ENCODE results near the gene OARD1. TPM values are rescaled to one million over a fixed set of nuclear protein-coding genes. Genes with fewer than 3 reads are reported as not detected.
A peak's percentile ranks its signal among the peaks of the same experiment; 100 is the strongest.

OARD1 gene
- total RNA-seq, 1 experiment from 2014 or later = 35.0 TPM

DNA sequence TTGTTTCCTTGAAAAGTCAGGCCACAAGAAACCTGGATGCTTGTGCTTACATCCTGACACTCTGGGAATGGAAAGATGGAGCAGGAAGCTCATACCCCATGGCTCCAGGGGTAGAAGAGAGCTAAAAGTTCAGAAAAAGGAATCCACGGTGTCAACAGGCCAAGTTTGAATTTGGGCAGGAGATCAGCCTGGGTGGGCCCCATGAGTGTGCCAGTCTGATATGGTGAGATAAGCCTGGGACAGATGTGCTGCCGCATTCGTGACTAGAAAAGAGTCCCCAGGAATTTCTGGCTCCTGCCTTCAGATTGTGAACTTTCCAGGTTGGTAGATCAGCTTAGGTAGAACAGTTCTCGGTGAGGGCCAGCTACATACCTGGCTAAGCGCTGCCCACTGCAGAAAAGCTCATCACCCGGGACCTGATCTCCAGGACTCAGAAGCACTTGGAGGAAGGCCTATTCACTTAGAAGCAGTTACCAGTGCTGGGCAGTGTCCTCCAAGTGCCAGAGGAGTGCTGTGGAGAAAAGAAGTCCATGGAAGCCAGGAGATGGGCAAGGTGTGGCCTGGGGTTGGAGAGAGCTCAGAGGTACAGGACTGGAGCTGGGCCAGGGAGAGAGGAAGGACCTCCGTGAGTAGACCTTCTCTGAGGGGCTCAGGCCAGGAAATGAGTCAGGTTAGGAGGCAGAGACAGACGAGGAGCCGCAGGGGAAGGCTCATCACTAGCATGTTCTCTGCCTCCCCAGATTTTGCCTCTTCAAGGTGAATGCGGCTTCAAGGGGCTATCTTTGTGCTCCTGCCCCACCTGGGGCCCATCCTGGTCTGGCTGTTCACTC is 29.7 kb downstream of the OARD1 start, which contains the start of gene TSPO2:
Gene TSPO2, plus strand, starts transcription at position 242 of the 830 bp plus-strand sequence. Its CDS starts 519 bp downstream, at position 761.
- no peak within 1 kb of the TSS for H3K27ac ChIP-seq
- no peaks in the 10 kb centered on the region for H3K9me3 ChIP-seq (ENCODE audit: insufficient read depth, low read depth)
- no TSS peak for BruUV-seq (replicated peaks)
- no peaks in the 10 kb centered on the region for H3K36me3 ChIP-seq (ENCODE audit: low read depth)
- TF ChIP-seq EZH2 (IDR thresholded peaks at IDR 0.05; ENCODE audit: low read depth) = no peak
- no peaks in the 10 kb centered on the region for H3K27me3 ChIP-seq (ENCODE audit: insufficient read depth, low read depth)
- H3K4me1 ChIP-seq (replicated peaks; ENCODE audit: insufficient read depth) = peaks cover 12% of the 10 kb centered on the region
- no peaks in the 10 kb centered on the region; the same call in 1 of the 2 replicates for H3F3A ChIP-seq (ENCODE audit: insufficient read depth, low read depth)
- H3K4me3 ChIP-seq = no peak within 1 kb of the TSS
- DNase-seq = no peak
- ChIA-PET CTCF (interaction anchor here (0.8 to 1.0 kb wide), 2 partner anchors 43 to 45 kb away, joined by 3 to 4 read pairs; no protein-coding TSS in a partner anchor), POLR2A (ENCODE audit: unreplicated experiment) (no interaction called here)
- no peak within 1 kb of the TSS for H2AFZ ChIP-seq
- no peaks in the 10 kb centered on the region for H4K20me1 ChIP-seq (ENCODE audit: insufficient read depth)
- no peak within 1 kb of the TSS for H3K4me2 ChIP-seq
- no peaks in the 10 kb centered on the region for H3K9me2 ChIP-seq (ENCODE audit: insufficient read depth)
- intact Hi-C loops (cut with micrococcal nuclease; ENCODE audit: unreplicated experiment) = no loop called here
- H3K79me2 ChIP-seq (ENCODE audit: low read depth) = no peaks in the 10 kb centered on the region

DNA sequence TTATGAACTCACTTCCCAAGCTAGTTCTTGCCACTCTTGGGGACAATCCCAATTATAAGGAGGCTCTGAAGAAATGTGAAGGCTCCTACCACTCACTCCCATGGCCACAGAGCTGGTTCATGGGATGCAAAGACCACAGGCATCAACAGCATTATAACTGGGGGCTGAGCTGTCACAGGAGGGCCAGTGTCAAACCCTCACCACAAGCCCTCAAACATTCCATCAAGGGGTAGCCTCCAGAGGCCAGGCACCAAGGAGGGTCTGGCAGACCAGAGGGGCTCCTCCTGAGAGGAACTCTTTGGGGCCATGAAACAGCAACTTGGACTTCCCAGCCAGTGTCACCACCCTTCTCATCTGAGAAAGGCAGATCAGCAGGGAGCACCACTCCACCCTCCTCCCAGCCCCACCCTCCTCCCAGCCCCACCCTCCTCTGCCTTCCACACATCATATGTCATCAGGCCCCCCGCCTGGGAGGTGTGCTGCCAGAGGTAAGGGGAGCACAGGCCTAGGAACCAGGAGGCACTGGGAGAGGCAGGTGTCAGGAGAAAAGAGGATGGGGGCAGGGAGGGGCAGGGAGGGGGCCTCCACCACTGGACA is 31.1 kb downstream of the OARD1 start:
- TF ChIP-seq CTCF (conservative IDR thresholded peaks at IDR 0.05) = no peak
- TF ChIP-seq EZH2 (IDR thresholded peaks at IDR 0.05; ENCODE audit: low read depth) = no peak
- Histone ChIP-seq H3K4me2 (no peak overlapping the region), H3K4me3 (no peak overlapping the region), H2AFZ (no peak overlapping the region), H3K9me3 (ENCODE audit: insufficient read depth, low read depth) (no peaks in the 10 kb centered on the region), H3K36me3 (ENCODE audit: low read depth) (no peaks in the 10 kb centered on the region), H4K20me1 (ENCODE audit: insufficient read depth) (no peaks in the 10 kb centered on the region), H3K4me1 (replicated peaks; ENCODE audit: insufficient read depth) (peaks cover 18% of the 10 kb centered on the region), H3K27ac (no peak overlapping the region), H3F3A (ENCODE audit: insufficient read depth, low read depth) (no peaks in the 10 kb centered on the region; the same call in 1 of the 2 replicates), H3K27me3 (ENCODE audit: insufficient read depth, low read depth) (no peaks in the 10 kb centered on the region), H3K79me2 (ENCODE audit: low read depth) (no peaks in the 10 kb centered on the region), H3K9me2 (ENCODE audit: insufficient read depth) (no peaks in the 10 kb centered on the region)
- intact Hi-C loops (cut with micrococcal nuclease; ENCODE audit: unreplicated experiment) = no loop called here
- ChIA-PET POLR2A (ENCODE audit: unreplicated experiment) (no interaction called here), CTCF (no interaction called here)
- DNase-seq = no peak
- BruUV-seq (replicated peaks) = no TSS peak

- Histone ChIP-seq H3K9me2 (ENCODE audit: insufficient read depth) (no peaks in the 10 kb centered on the region), H3K4me2 (no peak overlapping the region), H3K79me2 (ENCODE audit: low read depth) (no peaks in the 10 kb centered on the region), H3K9me3 (ENCODE audit: insufficient read depth, low read depth) (no peaks in the 10 kb centered on the region), H4K20me1 (ENCODE audit: insufficient read depth) (no peaks in the 10 kb centered on the region), H2AFZ (no peak overlapping the region), H3K27me3 (ENCODE audit: insufficient read depth, low read depth) (no peaks in the 10 kb centered on the region), H3F3A (ENCODE audit: insufficient read depth, low read depth) (no peaks in the 10 kb centered on the region; the same call in 1 of the 2 replicates), H3K4me3 (no peak overlapping the region), H3K27ac (no peak overlapping the region), H3K4me1 (replicated peaks; ENCODE audit: insufficient read depth) (peaks cover 20% of the 10 kb centered on the region), H3K36me3 (ENCODE audit: low read depth) (no peaks in the 10 kb centered on the region)
- intact Hi-C loops (cut with micrococcal nuclease; ENCODE audit: unreplicated experiment) = no loop called here
- ChIA-PET CTCF (interaction anchor here (2.1 kb wide), 1 partner anchor 12 kb away, joined by 9 read pairs; no protein-coding TSS in a partner anchor), POLR2A (ENCODE audit: unreplicated experiment) (no interaction called here)
- peak; percentile 39 to 46 for DNase-seq
- TF ChIP-seq EZH2 (IDR thresholded peaks at IDR 0.05; ENCODE audit: low read depth) (no peak), CTCF (conservative IDR thresholded peaks at IDR 0.05) (no peak)
- BruUV-seq (replicated peaks) = no TSS peak
These were observed 31.8 kb downstream of the OARD1 start for GRCh38 chr6:41040101-41040939.

Measured in PC-9 (cell line).